Adipocyte (in vitro differentiated cells): Measurements from ENCODE around the gene MRPL17.

Source experiments
- DNase-seq: peaks from one replicate; pipeline ENCODE4 v3.0.0-alpha.2; 2015; ENCODE audit warnings: low read depth
- H3K27me3 ChIP-seq: replicated peaks from 2 replicates; pipeline ENCODE4 v1.7.0; 2013; ENCODE audit warnings: mild to moderate bottlenecking, low read length, moderate library complexity; ENCODE audit not compliant: control insufficient read depth, insufficient read depth
- H3K36me3 ChIP-seq: 2 replicates; pipeline ENCODE4 v1.7.0; 2013; ENCODE audit warnings: low read length, mild to moderate bottlenecking, moderate library complexity; ENCODE audit not compliant: control insufficient read depth, insufficient read depth, severe bottlenecking
- H3K4me1 ChIP-seq: 2 replicates; pipeline ENCODE4 v1.7.0; 2013; ENCODE audit warnings: mild to moderate bottlenecking, low read length, moderate library complexity; ENCODE audit not compliant: control insufficient read depth, insufficient read depth
- H3K4me3 ChIP-seq: 2 replicates; pipeline ENCODE4 v1.7.0; 2013; ENCODE audit warnings: mild to moderate bottlenecking, low read length, moderate library complexity
- H3K9ac ChIP-seq: 2 replicates; pipeline ENCODE4 v1.7.0; 2013; ENCODE audit warnings: mild to moderate bottlenecking, low read length, moderate library complexity
- H3K9me3 ChIP-seq: 2 replicates; pipeline ENCODE4 v1.7.0; 2013; ENCODE audit warnings: mild to moderate bottlenecking, low read length, moderate library complexity; ENCODE audit not compliant: control insufficient read depth

Gene MRPL17

DNA sequence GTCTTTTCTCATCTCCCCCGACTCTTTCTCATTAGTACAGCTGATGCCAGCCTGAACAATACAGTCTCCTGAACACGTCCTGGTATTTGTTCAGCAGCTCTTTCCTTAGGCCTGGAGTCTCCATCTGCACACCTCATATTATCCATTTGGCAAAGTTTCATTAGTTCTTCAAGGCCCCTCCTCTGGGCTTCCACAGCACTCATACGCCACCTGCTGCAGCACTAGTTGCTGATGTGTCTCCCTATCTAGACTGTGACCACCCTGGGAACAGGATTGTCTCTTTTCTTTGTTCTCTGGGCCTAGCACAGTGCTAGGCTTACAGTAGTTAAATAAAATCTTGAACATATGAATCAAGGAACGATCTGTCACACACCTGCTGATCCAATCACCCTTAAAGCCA lies 44.7 kb downstream of the MRPL17 start:
- Histone ChIP-seq H3K27me3 (peaks cover 16% of the 10 kb centered on the region), H3K36me3 (no peaks in the 10 kb centered on the region)
- no peak for DNase-seq

GRCh38 chr11:6637871-6638270 lies 45.3 kb downstream of the MRPL17 start:
- Histone ChIP-seq H3K36me3 (no peaks in the 10 kb centered on the region), H3K4me3 (no peak overlapping the region), H3K27me3 (peaks cover 10% of the 10 kb centered on the region), H3K9ac (no peak overlapping the region), H3K9me3 (no peaks in the 10 kb centered on the region), H3K4me1 (peaks cover 22% of the 10 kb centered on the region)
- peak; percentile 80 for DNase-seq

More for the DNA sequence above, 44.7 kb downstream of the MRPL17 start:
- H3K4me1 ChIP-seq, result peaks cover 22% of the 10 kb centered on the region
- no peak overlapping the region for H3K4me3 ChIP-seq
- H3K9ac ChIP-seq, result no peak overlapping the region
- H3K9me3 ChIP-seq, result no peaks in the 10 kb centered on the region

DNA sequence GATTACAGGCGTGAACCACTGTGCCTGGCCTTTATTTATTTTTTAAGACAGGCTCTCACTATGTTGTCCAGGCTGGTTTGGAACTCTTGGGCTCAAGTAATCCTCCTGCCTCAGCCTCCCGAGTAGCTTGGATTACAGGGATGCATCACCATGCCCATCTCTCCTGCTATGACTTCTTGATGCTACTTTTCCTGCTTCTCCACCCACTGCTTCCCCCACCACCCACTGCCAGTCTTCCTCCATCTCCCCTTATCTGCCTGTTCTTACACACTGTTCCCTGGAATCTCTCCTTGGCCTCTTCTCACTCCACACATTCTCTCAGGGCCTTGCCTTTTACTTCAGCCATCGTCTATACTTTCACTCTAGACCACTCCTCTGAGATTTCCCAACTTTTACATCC lies 46.7 kb downstream of the MRPL17 start:
- no peak for DNase-seq
- no peak overlapping the region for H3K9ac ChIP-seq
- no peaks in the 10 kb centered on the region for H3K36me3 ChIP-seq

GRCh38 chr11:6635082-6635932 lies 47.8 kb downstream of the MRPL17 start:
- H3K9me3 ChIP-seq, result no peaks in the 10 kb centered on the region
- no peak for DNase-seq
- H3K9ac ChIP-seq, result no peak overlapping the region
- no peak overlapping the region for H3K4me3 ChIP-seq
- H3K4me1 ChIP-seq, result peaks cover 22% of the 10 kb centered on the region
- no peaks in the 10 kb centered on the region for H3K27me3 ChIP-seq
- H3K36me3 ChIP-seq, result no peaks in the 10 kb centered on the region

More for the DNA sequence above, 46.7 kb downstream of the MRPL17 start:
- H3K9me3 ChIP-seq, result no peaks in the 10 kb centered on the region
- no peak overlapping the region for H3K4me3 ChIP-seq
- H3K4me1 ChIP-seq, result peaks cover 22% of the 10 kb centered on the region
- peaks cover 7% of the 10 kb centered on the region for H3K27me3 ChIP-seq

GRCh38 chr11:6634534-6634933 lies 48.6 kb downstream of the MRPL17 start:
- no peaks in the 10 kb centered on the region for H3K36me3 ChIP-seq
- no peak overlapping the region for H3K9ac ChIP-seq
- H3K9me3 ChIP-seq, result no peaks in the 10 kb centered on the region
- peaks cover 22% of the 10 kb centered on the region for H3K4me1 ChIP-seq
- H3K27me3 ChIP-seq, result no peaks in the 10 kb centered on the region
- DNase-seq, result no peak
- H3K4me3 ChIP-seq, result no peak overlapping the region

- Histone ChIP-seq H3K9ac (no peak overlapping the region), H3K4me3 (no peak overlapping the region), H3K9me3 (no peaks in the 10 kb centered on the region), H3K4me1 (peaks cover 22% of the 10 kb centered on the region), H3K27me3 (no peaks in the 10 kb centered on the region), H3K36me3 (no peaks in the 10 kb centered on the region)
- DNase-seq, result no peak
Observed at GRCh38 chr11:6633422-6634408, 49.4 kb downstream of the MRPL17 start.

DNA sequence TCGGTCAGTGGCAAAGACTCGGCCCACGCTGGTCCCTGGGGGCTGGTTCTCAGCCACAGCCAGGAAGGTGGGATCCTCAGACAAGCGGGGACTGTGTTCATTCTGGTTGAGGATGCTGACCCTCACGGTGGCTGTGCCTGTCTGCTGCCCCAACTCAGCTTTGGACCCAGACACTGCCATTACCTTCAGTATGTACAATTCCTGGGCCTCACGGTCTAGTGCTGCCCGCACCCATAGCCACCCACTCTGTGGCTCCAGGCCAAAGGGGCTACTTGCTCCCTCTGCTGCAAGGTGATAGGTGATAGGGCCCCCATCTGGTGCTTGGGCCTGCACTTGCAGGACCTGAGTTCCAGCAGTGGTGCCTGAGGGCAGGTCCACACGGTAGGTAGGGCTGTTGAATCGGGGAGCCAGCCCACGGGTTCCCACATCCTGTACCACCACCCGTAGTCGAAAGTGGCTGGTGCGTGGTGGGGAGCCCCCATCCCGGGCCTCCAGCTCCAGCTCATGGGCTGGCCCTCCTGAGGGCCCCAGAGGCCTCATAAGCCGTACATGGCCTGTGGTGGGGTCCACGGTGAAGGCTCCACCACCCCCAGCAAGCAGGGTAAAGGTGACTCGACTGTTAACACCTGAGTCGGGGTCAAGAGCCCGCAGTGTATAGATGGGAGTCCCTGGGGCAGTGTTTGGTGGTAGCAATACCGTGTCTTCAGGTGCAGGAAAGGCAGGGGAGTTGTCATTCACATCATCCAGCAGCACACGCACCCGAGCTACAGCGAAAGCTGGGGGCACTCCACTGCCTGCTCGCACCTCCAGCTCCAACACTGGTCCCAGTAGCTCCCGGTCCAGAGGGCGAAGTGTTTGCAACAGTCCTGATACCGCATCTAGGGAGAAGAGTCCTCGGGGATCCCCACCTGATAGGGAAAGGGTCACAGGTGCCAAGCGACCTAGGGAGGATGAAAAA lies 50.7 kb downstream of the MRPL17 start:
- Histone ChIP-seq H3K9ac (no peak overlapping the region), H3K4me3 (no peak overlapping the region), H3K9me3 (no peaks in the 10 kb centered on the region), H3K36me3 (no peaks in the 10 kb centered on the region), H3K27me3 (no peaks in the 10 kb centered on the region), H3K4me1 (peaks cover 11% of the 10 kb centered on the region)
- no peak for DNase-seq

- H3K4me3 ChIP-seq, result no peak overlapping the region
- no peaks in the 10 kb centered on the region for H3K27me3 ChIP-seq
- no peak overlapping the region for H3K9ac ChIP-seq
- H3K36me3 ChIP-seq, result no peaks in the 10 kb centered on the region
- H3K4me1 ChIP-seq, result peaks cover 10% of the 10 kb centered on the region
- no peak for DNase-seq
- H3K9me3 ChIP-seq, result no peaks in the 10 kb centered on the region
Observed at GRCh38 chr11:6631361-6631890, 51.7 kb downstream of the MRPL17 start.

GRCh38 chr11:6630632-6631291 lies 52.4 kb downstream of the MRPL17 start:
- Histone ChIP-seq H3K36me3 (no peaks in the 10 kb centered on the region), H3K4me3 (no peak overlapping the region), H3K9ac (no peak overlapping the region), H3K4me1 (peaks cover 8% of the 10 kb centered on the region), H3K9me3 (no peaks in the 10 kb centered on the region), H3K27me3 (no peaks in the 10 kb centered on the region)
- no peak for DNase-seq
